HG02763 (cell line): ENCODE data around the gene CNTROB.
"Not testable (repeated sequence)": the region's sequence is repeated elsewhere in the genome, so short reads cannot be mapped to it uniquely, and the experiment has no call there.

ENCODE experiments used
- ATAC-seq: cut with Tn5 transposase; IDR thresholded peaks from one replicate; pipeline ENCODE4 v1.9.1; 2021; ENCODE audit warnings: mild to moderate bottlenecking, moderate library complexity; ENCODE audit not compliant: unreplicated experiment

The CNTROB gene

DNA sequence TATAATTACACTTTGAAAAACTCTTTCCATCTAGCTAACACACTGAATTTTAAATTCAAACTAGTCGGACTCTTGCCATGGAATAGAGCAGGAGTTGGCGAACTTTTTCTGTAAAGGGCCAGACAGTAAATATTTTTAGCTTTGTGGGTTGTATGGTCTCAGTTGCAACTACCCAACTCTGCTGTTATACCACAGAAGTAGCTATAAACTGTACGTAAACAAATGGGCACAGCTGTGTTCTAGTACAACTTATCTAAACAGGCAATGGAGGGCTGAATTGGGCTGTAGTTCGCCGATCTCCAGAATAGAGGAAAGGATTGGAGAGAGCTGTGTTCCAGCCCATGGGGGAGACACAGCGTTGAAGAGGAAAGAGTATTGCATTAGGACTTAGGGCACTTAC, 8.7 kb downstream of the CNTROB start:
- no peak for ATAC-seq

- no peak for ATAC-seq
Observed at GRCh38 chr17:7943291-7943690, 11.3 kb downstream of the CNTROB start.

- no peak for ATAC-seq
Observed at GRCh38 chr17:7944326-7944725, 12.3 kb downstream of the CNTROB start.

DNA sequence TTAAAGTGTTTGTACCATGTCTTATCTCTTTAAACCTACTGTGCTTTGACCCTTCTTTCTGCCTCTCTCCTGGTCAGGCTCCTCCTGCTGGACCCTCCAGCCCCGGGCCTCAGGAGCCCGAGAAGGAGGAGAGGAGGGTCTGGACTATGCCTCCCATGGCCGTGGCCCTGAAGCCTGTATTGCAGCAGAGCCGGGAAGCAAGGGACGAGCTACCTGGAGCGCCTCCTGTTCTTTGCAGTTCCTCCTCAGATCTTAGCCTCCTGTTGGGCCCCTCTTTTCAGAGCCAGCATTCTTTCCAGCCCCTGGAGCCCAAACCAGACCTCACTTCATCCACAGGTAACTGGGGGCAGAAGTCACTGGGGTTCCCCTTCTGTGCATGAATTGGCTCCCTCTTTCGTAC, 13.6 kb downstream of the CNTROB start:
- ATAC-seq = no peak

DNA sequence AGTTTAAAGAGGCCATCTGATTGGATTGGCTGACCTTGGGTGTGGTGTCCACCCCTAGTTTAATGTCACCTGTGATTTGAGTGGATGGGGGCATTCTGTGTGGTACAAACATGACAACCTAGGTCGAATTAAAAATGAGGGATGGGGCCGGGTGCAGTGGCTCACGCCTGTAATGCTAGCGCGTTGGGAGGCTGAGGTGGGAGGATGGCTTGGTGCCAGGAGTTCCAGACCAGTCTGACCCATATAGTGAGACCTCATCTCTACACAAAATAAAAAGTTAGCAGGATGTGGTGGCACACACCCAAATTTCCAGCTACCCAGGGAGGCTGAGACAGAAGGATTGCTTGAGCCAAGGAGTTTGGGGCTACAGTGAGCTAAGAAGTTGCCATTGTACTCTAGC, 14.4 kb downstream of the CNTROB start:
- no peak for ATAC-seq

GRCh38 chr17:7947651-7948050, 15.6 kb downstream of the CNTROB start:
- no peak for ATAC-seq

GRCh38 chr17:7950578-7950977, 18.6 kb downstream of the CNTROB start:
- ATAC-seq = no peak

DNA sequence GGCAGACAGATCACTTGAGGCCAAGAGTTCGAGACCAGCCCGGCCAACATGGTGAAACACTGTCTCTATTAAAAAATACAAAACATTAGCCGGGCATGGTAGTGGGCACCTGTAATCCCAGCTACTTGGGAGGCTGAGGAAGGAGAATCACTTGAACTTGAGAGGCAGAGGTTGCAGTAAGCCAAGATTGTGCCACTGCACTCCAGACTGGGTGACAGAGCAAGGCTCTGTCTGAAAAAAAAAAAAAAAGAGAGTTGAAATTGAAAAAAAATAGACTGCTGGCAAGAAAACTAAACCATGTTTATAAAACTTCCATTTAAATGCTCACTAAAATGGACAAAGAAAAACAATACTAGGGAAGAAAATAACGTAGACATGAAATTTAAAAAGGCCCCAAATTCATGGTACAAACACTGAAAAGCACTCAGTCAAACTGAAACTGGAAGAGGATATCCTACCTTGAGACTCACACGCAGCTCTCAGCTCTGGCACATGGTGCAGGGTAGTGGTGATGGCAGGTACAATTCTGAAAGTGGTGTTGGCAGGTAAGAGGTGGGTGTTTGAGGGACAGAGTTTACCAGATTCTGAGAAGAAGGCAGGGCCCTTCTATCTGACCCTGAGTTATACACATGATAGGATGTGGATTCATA, 19.3 kb downstream of the CNTROB start:
- no peak for ATAC-seq

DNA sequence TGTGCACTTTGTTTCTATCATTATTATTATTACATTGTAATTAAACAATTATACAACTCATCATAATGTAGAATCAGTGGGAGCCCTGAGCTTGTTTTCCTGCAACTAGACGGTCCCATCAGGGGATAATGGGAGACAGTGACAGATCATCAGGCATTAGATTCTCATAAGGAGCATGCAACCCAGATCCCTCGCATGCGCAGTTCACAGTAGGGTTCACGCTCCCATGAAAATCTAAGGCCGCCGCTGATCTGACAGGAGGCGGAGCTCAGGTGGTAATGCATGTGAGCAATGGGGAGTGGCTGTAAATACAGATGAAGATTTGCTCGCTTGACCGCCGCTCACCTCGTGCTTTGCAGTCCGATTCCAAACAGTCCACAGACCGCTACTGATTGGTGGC, 21.3 kb downstream of the CNTROB start:
- ATAC-seq = not testable (repeated sequence)

DNA sequence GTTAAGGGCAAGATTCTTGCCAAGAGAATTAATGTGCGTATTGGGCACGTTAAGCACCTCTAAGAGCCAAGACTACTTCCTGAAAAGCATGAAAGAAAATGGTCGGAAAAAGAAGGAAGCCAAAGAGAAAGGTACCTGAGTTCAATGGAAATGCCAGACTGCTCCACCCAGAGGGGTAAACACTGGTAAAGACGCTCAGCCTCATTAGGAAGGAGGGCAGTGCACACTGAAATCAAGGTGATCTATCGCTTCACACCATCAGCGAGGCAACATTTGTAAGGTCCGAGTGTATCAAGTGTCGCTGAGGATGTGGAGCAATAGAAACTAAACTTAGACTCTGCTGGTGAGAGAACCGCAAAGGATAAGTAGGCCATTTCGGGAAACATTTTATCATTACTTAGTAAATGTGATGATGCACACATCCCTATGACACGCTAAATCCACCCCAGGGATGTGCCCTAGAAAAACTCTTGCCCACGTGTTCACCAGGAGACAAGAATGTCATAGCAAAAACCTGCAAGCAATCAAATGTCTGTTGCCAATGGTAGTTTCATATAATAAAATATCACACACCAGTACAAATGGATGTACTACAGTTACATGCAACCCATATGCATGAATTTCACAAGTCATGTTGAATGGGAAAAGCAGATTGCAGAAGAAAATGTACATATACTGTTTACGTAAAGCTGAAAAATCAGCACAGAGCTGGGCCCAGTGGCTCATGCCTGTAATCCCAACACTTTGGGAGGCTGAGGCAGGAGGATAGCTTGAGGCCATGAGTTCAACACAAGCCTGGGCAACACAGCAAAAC, 23.6 kb downstream of the CNTROB start:
- ATAC-seq = no peak

GRCh38 chr17:7956228-7956965, 24.4 kb downstream of the CNTROB start:
- no peak for ATAC-seq

GRCh38 chr17:7959503-7960253, 27.7 kb downstream of the CNTROB start:
- no peak for ATAC-seq

GRCh38 chr17:7961421-7961820, 29.4 kb downstream of the CNTROB start:
- no peak for ATAC-seq

- no peak for ATAC-seq
Observed at GRCh38 chr17:7967751-7968150, 35.7 kb downstream of the CNTROB start.

- no peak for ATAC-seq
Observed at GRCh38 chr17:7969433-7969832, 37.4 kb downstream of the CNTROB start.

DNA sequence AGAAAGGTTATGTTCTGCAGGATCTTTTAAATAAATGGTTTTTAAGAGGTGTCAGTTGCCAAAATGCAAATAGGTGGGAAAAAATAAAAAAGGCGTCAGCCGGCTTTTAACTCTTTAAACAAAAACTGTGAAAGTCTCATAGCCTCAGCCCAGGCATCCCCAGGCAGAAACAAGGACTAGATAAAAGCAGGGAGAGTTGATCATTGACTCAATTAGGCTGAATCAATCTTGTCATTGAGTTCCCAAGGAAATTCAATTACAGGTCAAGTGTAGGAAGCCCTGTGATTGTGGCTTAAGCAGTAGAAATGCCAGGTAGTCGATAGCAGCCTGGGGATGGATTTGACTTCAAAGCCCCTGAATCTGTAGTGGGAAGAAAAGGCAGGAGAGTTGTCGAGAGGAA, 39.6 kb downstream of the CNTROB start:
- no peak for ATAC-seq

DNA sequence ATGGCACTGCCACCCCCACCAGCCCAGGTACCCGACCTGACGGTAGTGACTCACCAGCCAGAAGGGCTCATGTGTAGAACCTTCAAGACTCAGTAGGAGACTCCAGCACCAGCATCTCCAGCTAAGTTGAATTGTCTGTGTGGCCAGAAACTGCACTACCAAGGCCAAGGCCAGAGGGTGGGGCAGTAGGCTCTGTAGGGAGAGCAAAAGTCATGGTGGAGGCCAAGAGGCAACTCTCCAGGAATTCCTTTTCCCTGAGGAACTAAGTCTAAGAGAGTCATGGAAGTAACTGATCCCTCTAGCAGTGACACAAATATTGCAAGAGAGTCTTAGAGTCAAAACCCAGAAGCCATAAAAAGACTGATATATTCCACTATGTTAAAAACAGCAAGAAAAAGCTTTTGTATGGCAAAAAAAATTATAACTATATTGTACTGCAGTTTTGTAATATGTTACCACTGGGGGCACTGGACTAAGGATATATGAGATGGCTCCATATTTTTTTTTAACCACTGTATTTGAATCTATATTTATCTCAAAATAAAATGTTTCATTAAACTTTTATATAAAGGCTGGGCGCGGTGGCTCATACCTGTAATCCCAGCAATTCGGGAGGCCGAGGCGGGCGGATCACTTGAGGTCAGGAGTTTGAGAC, 40.3 kb downstream of the CNTROB start:
- no peak for ATAC-seq

- ATAC-seq = no peak
Observed at GRCh38 chr17:7974638-7975131, 42.7 kb downstream of the CNTROB start.

- no peak for ATAC-seq
Observed at GRCh38 chr17:7977039-7977438, 45.0 kb downstream of the CNTROB start.

GRCh38 chr17:7977805-7978204, 45.8 kb downstream of the CNTROB start:
- no peak for ATAC-seq
